Body of pancreas (tissue), 4 donors: ENCODE measurements around the gene GGA1.

Experiments used
- CTCF ChIP-seq, 7 experiments: fragments of 450-650 bp in 4 of 7; fragments of 200-600 bp in 3 of 7; sonication (generic) in 3 of 7; IDR thresholded peaks; one replicate each; pipeline ENCODE4 v1.5.1; 2016 to 2019; ENCODE audit warnings: antibody characterized with exemption in 7 of 7
- POLR2A ChIP-seq, 3 donors: fragments of 450-650 bp; IDR thresholded peaks; one replicate each; pipeline ENCODE4 v1.6.1; 2016; ENCODE audit warnings: antibody characterized with exemption in 3 of 3, mild to moderate bottlenecking in 2 of 3

GRCh38 chr22:37678372-37678771, 69.7 kb downstream of the GGA1 start:
- TF ChIP-seq CTCF (IDR thresholded peaks at IDR 0.05), result no peak
- TF ChIP-seq POLR2A (IDR thresholded peaks at IDR 0.05), result no peak
